HepG2 (cell line): ENCODE data around the gene MCAM. TPM values are rescaled to one million over a fixed set of nuclear protein-coding genes. Genes with fewer than 3 reads are reported as not detected.

ENCODE experiments used
- ATF7-NPFF ChIP-seq: sonication (generic); formaldehyde crosslinking; IDR thresholded peaks from 2 replicates; pipeline ENCODE4 v1.8.1; 2023; ENCODE audit warnings: mild to moderate bottlenecking, low read depth, missing genetic modification reagents, moderate library complexity
- DMAP1 ChIP-seq: IDR thresholded peaks from 2 replicates; pipeline ENCODE4 v1.6.1; 2016
- ELF1 ChIP-seq: sonication (generic); formaldehyde crosslinking; IDR thresholded peaks from 2 replicates; pipeline ENCODE4 v1.4.0; 2020; ENCODE audit warnings: missing genetic modification reagents
- GABPA ChIP-seq, 2 experiments: IDR thresholded peaks; 2 replicates each; pipeline ENCODE4 v1.6.1; 2011 to 2016; ENCODE audit warnings: low read depth in 2 of 2, low read length in 1 of 2, missing biosample characterization in 1 of 2, missing genetic modification characterization in 1 of 2
- GABPB1 ChIP-seq: IDR thresholded peaks from 2 replicates; pipeline ENCODE4 v1.6.1; 2016; ENCODE audit warnings: mild to moderate bottlenecking, missing genetic modification reagents, moderate library complexity, missing compliant biosample characterization
- HCFC1 ChIP-seq: fragments of 150-350 bp; IDR thresholded peaks from 2 replicates; pipeline ENCODE4 v1.6.1; 2014; ENCODE audit warnings: low read depth, low read length
- HDAC2 ChIP-seq: sonication (generic); formaldehyde crosslinking; IDR thresholded peaks from 2 replicates; pipeline ENCODE4 v1.4.0; 2020; ENCODE audit warnings: missing genetic modification reagents
- SALL2 ChIP-seq: sonication (generic); formaldehyde crosslinking; IDR thresholded peaks from 2 replicates; pipeline ENCODE4 v1.8.1; 2023; ENCODE audit warnings: mild to moderate bottlenecking, missing genetic modification reagents, inconsistent platforms
- SNRNP70 ChIP-seq: fragments of 200-400 bp; formaldehyde crosslinking; IDR thresholded peaks from 2 replicates; pipeline ENCODE4 v1.6.1; 2017; ENCODE audit warnings: mild to moderate bottlenecking, low read depth, low read length, moderate library complexity
- TBX2 ChIP-seq: sonication (generic); formaldehyde crosslinking; IDR thresholded peaks from 2 replicates; pipeline ENCODE4 v1.5.0; 2020; ENCODE audit warnings: missing genetic modification reagents, mild to moderate bottlenecking, borderline replicate concordance
- TMF1 ChIP-seq: sonication (generic); formaldehyde crosslinking; IDR thresholded peaks from 2 replicates; pipeline ENCODE4 v1.8.1; 2022; ENCODE audit warnings: low read depth, missing genetic modification reagents
- ZFP90 ChIP-seq: sonication (generic); formaldehyde crosslinking; IDR thresholded peaks from 2 replicates; pipeline ENCODE4 v1.8.0; 2022; ENCODE audit warnings: missing genetic modification reagents, mild to moderate bottlenecking, inconsistent platforms, borderline replicate concordance
- ZNF614 ChIP-seq: IDR thresholded peaks from 2 replicates; pipeline ENCODE4 v1.6.1; 2018; ENCODE audit warnings: missing biosample characterization, missing genetic modification reagents, inconsistent platforms, borderline replicate concordance
- ZNF816 ChIP-seq: sonication (generic); formaldehyde crosslinking; IDR thresholded peaks from 2 replicates; pipeline ENCODE4 v1.8.0; 2022; ENCODE audit warnings: missing genetic modification reagents, mild to moderate bottlenecking, borderline replicate concordance
- polyA plus RNA-seq, 8 experiments: library from polyadenylated mRNA; depleted of rRNA in 3 of 8; stranded (reverse) in 7 of 8; unstranded in 1 of 8; fragments of >200 nt; fragmentation: Illumina TruSeq in 4 of 8; extraction: Trizol in 4 of 8; gene quantifications; 2 replicates each; pipeline versions ENCODE4 v1.2.1 to v1.2.3, GENCODE V29; 2011 to 2016; ENCODE audit warnings: low read depth in 4 of 8, missing spikeins in 1 of 8, mixed read lengths in 1 of 8; ENCODE audit not compliant: insufficient read depth in 1 of 8
- total RNA-seq, 5 experiments: library from RNA; depleted of rRNA; stranded (reverse); fragments of >200 nt; fragmentation: Illumina TruSeq; extraction: Trizol; gene quantifications; 2 replicates each; pipeline ENCODE4 v1.2.3, GENCODE V29; 2016; ENCODE audit warnings: low read depth in 1 of 5
- TF ChIP-seq, protein P1 (sequence below): sonication (generic); formaldehyde crosslinking; IDR thresholded peaks from 2 replicates; pipeline ENCODE4 v1.5.0; 2020; ENCODE audit warnings: mild to moderate bottlenecking, missing genetic modification reagents, borderline replicate concordance
- TF ChIP-seq, protein P2 (sequence below): sonication (generic); formaldehyde crosslinking; IDR thresholded peaks from 2 replicates; pipeline ENCODE4 v1.8.1; 2023; ENCODE audit warnings: mild to moderate bottlenecking, missing genetic modification reagents
- TF ChIP-seq, protein P3 (sequence below): sonication (generic); formaldehyde crosslinking; IDR thresholded peaks from 2 replicates; pipeline ENCODE4 v1.4.0; 2020; ENCODE audit warnings: missing genetic modification reagents, mild to moderate bottlenecking, borderline replicate concordance

Gene MCAM
- total and polyA plus RNA-seq, 2 of the 13 experiments (the other 11 are each of a cell fraction or from before 2014, with no cell fraction given), result 12.1 to 15.2 TPM

GRCh38 chr11:119334174-119334930 is 17.4 kb upstream of the MCAM start, which contains the start of gene RNF26 (continued):
- TF ChIP-seq, protein P1, sequence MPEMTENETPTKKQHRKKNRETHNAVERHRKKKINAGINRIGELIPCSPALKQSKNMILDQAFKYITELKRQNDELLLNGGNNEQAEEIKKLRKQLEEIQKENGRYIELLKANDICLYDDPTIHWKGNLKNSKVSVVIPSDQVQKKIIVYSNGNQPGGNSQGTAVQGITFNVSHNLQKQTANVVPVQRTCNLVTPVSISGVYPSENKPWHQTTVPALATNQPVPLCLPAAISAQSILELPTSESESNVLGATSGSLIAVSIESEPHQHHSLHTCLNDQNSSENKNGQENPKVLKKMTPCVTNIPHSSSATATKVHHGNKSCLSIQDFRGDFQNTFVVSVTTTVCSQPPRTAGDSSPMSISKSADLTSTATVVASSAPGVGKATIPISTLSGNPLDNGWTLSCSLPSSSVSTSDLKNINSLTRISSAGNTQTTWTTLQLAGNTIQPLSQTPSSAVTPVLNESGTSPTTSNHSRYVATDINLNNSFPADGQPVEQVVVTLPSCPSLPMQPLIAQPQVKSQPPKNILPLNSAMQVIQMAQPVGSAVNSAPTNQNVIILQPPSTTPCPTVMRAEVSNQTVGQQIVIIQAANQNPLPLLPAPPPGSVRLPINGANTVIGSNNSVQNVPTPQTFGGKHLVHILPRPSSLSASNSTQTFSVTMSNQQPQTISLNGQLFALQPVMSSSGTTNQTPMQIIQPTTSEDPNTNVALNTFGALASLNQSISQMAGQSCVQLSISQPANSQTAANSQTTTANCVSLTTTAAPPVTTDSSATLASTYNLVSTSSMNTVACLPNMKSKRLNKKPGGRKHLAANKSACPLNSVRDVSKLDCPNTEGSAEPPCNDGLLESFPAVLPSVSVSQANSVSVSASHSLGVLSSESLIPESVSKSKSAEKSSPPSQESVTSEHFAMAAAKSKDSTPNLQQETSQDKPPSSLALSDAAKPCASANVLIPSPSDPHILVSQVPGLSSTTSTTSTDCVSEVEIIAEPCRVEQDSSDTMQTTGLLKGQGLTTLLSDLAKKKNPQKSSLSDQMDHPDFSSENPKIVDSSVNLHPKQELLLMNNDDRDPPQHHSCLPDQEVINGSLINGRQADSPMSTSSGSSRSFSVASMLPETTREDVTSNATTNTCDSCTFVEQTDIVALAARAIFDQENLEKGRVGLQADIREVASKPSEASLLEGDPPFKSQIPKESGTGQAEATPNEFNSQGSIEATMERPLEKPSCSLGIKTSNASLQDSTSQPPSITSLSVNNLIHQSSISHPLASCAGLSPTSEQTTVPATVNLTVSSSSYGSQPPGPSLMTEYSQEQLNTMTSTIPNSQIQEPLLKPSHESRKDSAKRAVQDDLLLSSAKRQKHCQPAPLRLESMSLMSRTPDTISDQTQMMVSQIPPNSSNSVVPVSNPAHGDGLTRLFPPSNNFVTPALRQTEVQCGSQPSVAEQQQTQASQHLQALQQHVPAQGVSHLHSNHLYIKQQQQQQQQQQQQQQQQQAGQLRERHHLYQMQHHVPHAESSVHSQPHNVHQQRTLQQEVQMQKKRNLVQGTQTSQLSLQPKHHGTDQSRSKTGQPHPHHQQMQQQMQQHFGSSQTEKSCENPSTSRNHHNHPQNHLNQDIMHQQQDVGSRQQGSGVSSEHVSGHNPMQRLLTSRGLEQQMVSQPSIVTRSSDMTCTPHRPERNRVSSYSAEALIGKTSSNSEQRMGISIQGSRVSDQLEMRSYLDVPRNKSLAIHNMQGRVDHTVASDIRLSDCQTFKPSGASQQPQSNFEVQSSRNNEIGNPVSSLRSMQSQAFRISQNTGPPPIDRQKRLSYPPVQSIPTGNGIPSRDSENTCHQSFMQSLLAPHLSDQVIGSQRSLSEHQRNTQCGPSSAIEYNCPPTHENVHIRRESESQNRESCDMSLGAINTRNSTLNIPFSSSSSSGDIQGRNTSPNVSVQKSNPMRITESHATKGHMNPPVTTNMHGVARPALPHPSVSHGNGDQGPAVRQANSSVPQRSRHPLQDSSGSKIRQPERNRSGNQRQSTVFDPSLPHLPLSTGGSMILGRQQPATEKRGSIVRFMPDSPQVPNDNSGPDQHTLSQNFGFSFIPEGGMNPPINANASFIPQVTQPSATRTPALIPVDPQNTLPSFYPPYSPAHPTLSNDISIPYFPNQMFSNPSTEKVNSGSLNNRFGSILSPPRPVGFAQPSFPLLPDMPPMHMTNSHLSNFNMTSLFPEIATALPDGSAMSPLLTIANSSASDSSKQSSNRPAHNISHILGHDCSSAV (CRISPR knock-in tag), result 0 out of 2 replicates have a peak, but pooled peaks have one; percentile 50
- peak; percentile 72; the same call in 1 of the 2 replicates for TF ChIP-seq DMAP1 (CRISPR knock-in tag)
- TF ChIP-seq GABPB1, result peak; percentile 76
- TF ChIP-seq ZNF816 (CRISPR knock-in tag), result no peak
- TF ChIP-seq SNRNP70, result no peak
- peak; percentile 39; the same call in 1 of the 2 replicates for TF ChIP-seq HDAC2 (CRISPR knock-in tag)
- peak; percentile 41; the same call in 1 of the 2 replicates for TF ChIP-seq HCFC1
- 0 out of 2 replicates have a peak, but pooled peaks have one; percentile 27 for TF ChIP-seq ZFP90 (CRISPR knock-in tag)
- peak; percentile 54; the same call in 1 of the 2 replicates for TF ChIP-seq ELF1 (CRISPR knock-in tag)
- TF ChIP-seq TMF1, result peak; percentile 38; the same call in 1 of the 2 replicates
- no peak for TF ChIP-seq GABPA (IDR thresholded peaks at IDR 0.05; ENCODE audit: low read depth, low read length)
- TF ChIP-seq GABPA (CRISPR knock-in tag; IDR thresholded peaks at IDR 0.05; ENCODE audit: low read depth), result peak; percentile 60
- TF ChIP-seq ATF7-NPFF (CRISPR knock-in tag), result peak; percentile 37; the same call in 1 of the 2 replicates
- TF ChIP-seq, protein P2, sequence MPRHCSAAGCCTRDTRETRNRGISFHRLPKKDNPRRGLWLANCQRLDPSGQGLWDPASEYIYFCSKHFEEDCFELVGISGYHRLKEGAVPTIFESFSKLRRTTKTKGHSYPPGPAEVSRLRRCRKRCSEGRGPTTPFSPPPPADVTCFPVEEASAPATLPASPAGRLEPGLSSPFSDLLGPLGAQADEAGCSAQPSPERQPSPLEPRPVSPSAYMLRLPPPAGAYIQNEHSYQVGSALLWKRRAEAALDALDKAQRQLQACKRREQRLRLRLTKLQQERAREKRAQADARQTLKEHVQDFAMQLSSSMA, result 0 out of 2 replicates have a peak, but pooled peaks have one; percentile 30
- TF ChIP-seq SALL2 (CRISPR knock-in tag), result 0 out of 2 replicates have a peak, but pooled peaks have one; percentile 47
- TF ChIP-seq TBX2, result peak; percentile 43; the same call in 1 of the 2 replicates
- peak; percentile 45; the same call in 1 of the 2 replicates for TF ChIP-seq ZNF614 (CRISPR knock-in tag)
- TF ChIP-seq, protein P3, sequence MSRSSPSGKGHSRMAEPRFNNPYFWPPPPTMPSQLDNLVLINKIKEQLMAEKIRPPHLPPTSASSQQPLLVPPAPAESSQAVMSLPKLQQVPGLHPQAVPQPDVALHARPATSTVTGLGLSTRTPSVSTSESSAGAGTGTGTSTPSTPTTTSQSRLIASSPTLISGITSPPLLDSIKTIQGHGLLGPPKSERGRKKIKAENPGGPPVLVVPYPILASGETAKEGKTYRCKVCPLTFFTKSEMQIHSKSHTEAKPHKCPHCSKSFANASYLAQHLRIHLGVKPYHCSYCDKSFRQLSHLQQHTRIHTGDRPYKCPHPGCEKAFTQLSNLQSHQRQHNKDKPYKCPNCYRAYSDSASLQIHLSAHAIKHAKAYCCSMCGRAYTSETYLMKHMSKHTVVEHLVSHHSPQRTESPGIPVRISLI (CRISPR knock-in tag), result peak; percentile 84; the same call in 1 of the 2 replicates
